ENCODE measurements around the gene ZNF358.

ZNF358 gene

GRCh38 chr19:7471696-7472615 is 43.9 kb upstream of the ZNF358 start:
- no peaks in the 10 kb centered on the region for H3K9me3 Mint-ChIP-seq
- peak overlapping the region; percentile 81 for H3K27ac Mint-ChIP-seq
- no peak for DNase-seq
- no peaks in the 10 kb centered on the region for H3K27me3 Mint-ChIP-seq (ENCODE audit: low read depth, poor library complexity)
- TF ChIP-seq CTCF (IDR thresholded peaks at IDR 0.05): no peak
- no peak overlapping the region for H3K4me3 Mint-ChIP-seq
- H3K4me1 Mint-ChIP-seq: no peaks in the 10 kb centered on the region
- peaks cover 4% of the 10 kb centered on the region for H3K36me3 Mint-ChIP-seq (ENCODE audit: low read depth)

- no peaks in the 10 kb centered on the region for H3K9me3 Mint-ChIP-seq
- TF ChIP-seq CTCF (IDR thresholded peaks at IDR 0.05): no peak
- peak overlapping the region; percentile 39 for H3K27ac Mint-ChIP-seq
- H3K36me3 Mint-ChIP-seq (ENCODE audit: low read depth): peaks cover 4% of the 10 kb centered on the region
- H3K27me3 Mint-ChIP-seq (ENCODE audit: low read depth, poor library complexity): no peaks in the 10 kb centered on the region
- H3K4me1 Mint-ChIP-seq: peaks cover 14% of the 10 kb centered on the region
- no peak overlapping the region for H3K4me3 Mint-ChIP-seq
- DNase-seq: no peak
Measured at GRCh38 chr19:7475665-7476064, 40.2 kb upstream of the ZNF358 start.

GRCh38 chr19:7476241-7476640 is 39.7 kb upstream of the ZNF358 start:
- Mint-ChIP-seq H3K27me3 (ENCODE audit: low read depth, poor library complexity) (no peaks in the 10 kb centered on the region), H3K27ac (no peak overlapping the region), H3K9me3 (no peaks in the 10 kb centered on the region), H3K36me3 (ENCODE audit: low read depth) (peaks cover 4% of the 10 kb centered on the region), H3K4me1 (peaks cover 20% of the 10 kb centered on the region), H3K4me3 (no peak overlapping the region)
- no peak for DNase-seq
- no peak for TF ChIP-seq CTCF (IDR thresholded peaks at IDR 0.05)

GRCh38 chr19:7476777-7477494 is 39.0 kb upstream of the ZNF358 start:
- no peaks in the 10 kb centered on the region for H3K9me3 Mint-ChIP-seq
- TF ChIP-seq CTCF (IDR thresholded peaks at IDR 0.05): no peak
- no peaks in the 10 kb centered on the region for H3K27me3 Mint-ChIP-seq (ENCODE audit: low read depth, poor library complexity)
- no peak for DNase-seq
- peaks cover 22% of the 10 kb centered on the region for H3K4me1 Mint-ChIP-seq
- H3K4me3 Mint-ChIP-seq: no peak overlapping the region
- H3K27ac Mint-ChIP-seq: peak overlapping the region; percentile 36
- peaks cover under 1% of the 10 kb centered on the region for H3K36me3 Mint-ChIP-seq (ENCODE audit: low read depth)

- Mint-ChIP-seq H3K4me1 (peaks cover 22% of the 10 kb centered on the region), H3K4me3 (no peak overlapping the region), H3K9me3 (no peaks in the 10 kb centered on the region), H3K27me3 (ENCODE audit: low read depth, poor library complexity) (no peaks in the 10 kb centered on the region), H3K36me3 (ENCODE audit: low read depth) (no peaks in the 10 kb centered on the region), H3K27ac (peak overlapping the region; percentile 54)
- DNase-seq: no peak
- no peak for TF ChIP-seq CTCF (IDR thresholded peaks at IDR 0.05)
Measured at GRCh38 chr19:7477758-7478157, 38.1 kb upstream of the ZNF358 start.
